HepG2 (cell line): Measurements from ENCODE around the gene GPC6. TPM values are rescaled to one million over a fixed set of nuclear protein-coding genes. Genes with fewer than 3 reads are reported as not detected.

Experiments used
- ATAC-seq: fragments of 200-7000 bp; cut with Tn5 transposase; 3 replicates; pipeline ENCODE4 v1.9.1; 2020; ENCODE audit warnings: mild to moderate bottlenecking, moderate library complexity
- BruUV-seq: library from RNA; stranded (reverse); fragments of 400-500 nt; replicated peaks from 2 replicates; lab custom pipeline; 2021; lab: Mats Ljungman, UMichigan
- CTCF ChIA-PET: fragments of 300-600 bp; formaldehyde crosslinking; extraction: SDS; loops from one replicate; lab custom pipeline; 2021; ENCODE audit warnings: low total read pairs, inconsistent platforms, low intra/inter-chr PET ratio; lab: Yijun Ruan, JAX
- POLR2A ChIA-PET: fragments of 350-600 bp; sonication (Branson Sonifier 250); formaldehyde crosslinking; loops from one replicate; lab custom pipeline; 2020; ENCODE audit warnings: antibody characterized with exemption, inconsistent platforms; lab: Yijun Ruan, JAX
- DNase-seq: peaks from one replicate; pipeline ENCODE4 v3.0.0-alpha.2; 2015; ENCODE audit warnings: low spot score
- FAIRE-seq: peaks from 3 replicates; lab custom pipeline; 2011; peaks lifted over from hg19 to GRCh38; lab: Jason Lieb, UNC
- H2AFZ ChIP-seq: one replicate; pipeline ENCODE4 v1.6.1; 2011; ENCODE audit warnings: low read length, inconsistent platforms
- H3K27ac ChIP-seq: fragments of 300-600 bp; 3 replicates; pipeline ENCODE4 v1.8.0; 2011; ENCODE audit warnings: mixed run types, mild to moderate bottlenecking, mixed read lengths, low read length, inconsistent platforms; ENCODE audit not compliant: insufficient read depth; ENCODE audit errors: extremely low read length
- H3K27me3 ChIP-seq, 2 experiments: fragments of 200-600 bp in 1 of 2; 2 replicates in 1 of 2; 3 replicates in 1 of 2; pipeline versions ENCODE4 v1.6.0 to v1.8.0; 2011; ENCODE audit warnings: low read length in 2 of 2, mild to moderate bottlenecking in 2 of 2, moderate library complexity in 2 of 2, inconsistent platforms in 1 of 2; ENCODE audit not compliant: insufficient read depth in 2 of 2, control insufficient read depth in 1 of 2
- H3K36me3 ChIP-seq, 2 experiments: fragments of 200-600 bp in 1 of 2; replicated peaks in 1 of 2; 2 replicates in 1 of 2; 3 replicates in 1 of 2; pipeline versions ENCODE4 v1.5.1 to v1.8.0; 2011; ENCODE audit warnings: low read length in 2 of 2, inconsistent platforms in 1 of 2; ENCODE audit not compliant: insufficient read depth in 2 of 2, control insufficient read depth in 1 of 2
- H3K4me1 ChIP-seq: 2 replicates; pipeline ENCODE4 v1.5.1; 2012; ENCODE audit warnings: low read length, inconsistent platforms; ENCODE audit not compliant: insufficient read depth
- H3K4me2 ChIP-seq: 2 replicates; pipeline ENCODE4 v1.6.0; 2011; ENCODE audit warnings: low read depth, low read length, inconsistent platforms
- H3K4me3 ChIP-seq, 3 experiments: fragments of 200-600 bp in 1 of 3; sonication (generic), shearing (Covaris generic) in 1 of 3; replicated peaks in 1 of 3; 2 replicates each; pipeline ENCODE4 v1.5.1; 2011 to 2016; ENCODE audit warnings: low read length in 3 of 3, inconsistent platforms in 2 of 3, low read depth in 2 of 3, mild to moderate bottlenecking in 2 of 3, control low read depth in 1 of 3, mixed read lengths in 1 of 3; ENCODE audit not compliant: insufficient read depth in 1 of 3
- H3K79me2 ChIP-seq: one replicate; pipeline ENCODE4 v1.6.1; 2011; ENCODE audit warnings: low read length, inconsistent platforms; ENCODE audit not compliant: insufficient read depth
- H3K9ac ChIP-seq: 2 replicates; pipeline ENCODE4 v1.6.0; 2011; ENCODE audit warnings: mild to moderate bottlenecking, low read depth, low read length, inconsistent platforms; ENCODE audit not compliant: insufficient read depth
- H3K9me3 ChIP-seq: 2 replicates; pipeline ENCODE4 v1.5.1; 2012; ENCODE audit warnings: mild to moderate bottlenecking, low read length
- H4K20me1 ChIP-seq: 2 replicates; pipeline ENCODE4 v1.6.0; 2011; ENCODE audit warnings: inconsistent platforms, mild to moderate bottlenecking, low read length, moderate library complexity; ENCODE audit not compliant: insufficient read depth
- ARHGAP35 ChIP-seq: sonication (generic); formaldehyde crosslinking; IDR thresholded peaks from 2 replicates; pipeline ENCODE4 v1.9.0; 2022; ENCODE audit warnings: mild to moderate bottlenecking, inconsistent platforms, moderate library complexity, missing genetic modification reagents, borderline replicate concordance
- HNRNPL ChIP-seq: fragments of 200-400 bp; formaldehyde crosslinking; IDR thresholded peaks from 2 replicates; pipeline ENCODE4 v1.6.1; 2017; ENCODE audit warnings: mild to moderate bottlenecking, low read depth, low read length
- MEF2D ChIP-seq: sonication (generic); formaldehyde crosslinking; IDR thresholded peaks from 2 replicates; pipeline ENCODE4 v1.5.1; 2020; ENCODE audit warnings: mild to moderate bottlenecking, missing genetic modification reagents
- REPIN1 ChIP-seq: sonication (generic); formaldehyde crosslinking; IDR thresholded peaks from 2 replicates; pipeline ENCODE4 v1.8.0; 2022; ENCODE audit warnings: missing genetic modification reagents, low read depth, mild to moderate bottlenecking, borderline replicate concordance
- SMARCE1 ChIP-seq: fragments of 450-650 bp; IDR thresholded peaks from 2 replicates; pipeline ENCODE4 v1.6.1; 2017; ENCODE audit warnings: borderline replicate concordance
- SNAPC2 ChIP-seq: sonication (generic); formaldehyde crosslinking; IDR thresholded peaks from 2 replicates; pipeline ENCODE4 v1.8.1; 2022; ENCODE audit warnings: mild to moderate bottlenecking, missing genetic modification reagents
- SSRP1 ChIP-seq: IDR thresholded peaks from 2 replicates; pipeline ENCODE4 v1.6.1; 2016; ENCODE audit warnings: control low read depth
- THAP7 ChIP-seq: sonication (generic); formaldehyde crosslinking; IDR thresholded peaks from 2 replicates; pipeline ENCODE4 v1.8.1; 2023; ENCODE audit warnings: mild to moderate bottlenecking, missing genetic modification reagents
- TRIM24 ChIP-seq: sonication (generic); formaldehyde crosslinking; IDR thresholded peaks from 2 replicates; pipeline ENCODE4 v1.8.0; 2022; ENCODE audit warnings: mild to moderate bottlenecking, missing genetic modification reagents
- ZFP36 ChIP-seq: fragments of 150-350 bp; IDR thresholded peaks from 2 replicates; pipeline ENCODE4 v1.6.1; 2018; ENCODE audit warnings: borderline replicate concordance, low read length, low read depth; ENCODE audit not compliant: partially characterized antibody
- ZMYM4 ChIP-seq: sonication (generic); formaldehyde crosslinking; IDR thresholded peaks from 2 replicates; pipeline ENCODE4 v1.8.1; 2023; ENCODE audit warnings: mild to moderate bottlenecking, missing genetic modification reagents
- ZNF607 ChIP-seq: sonication (generic); formaldehyde crosslinking; IDR thresholded peaks from 2 replicates; pipeline ENCODE4 v1.5.1; 2020; ENCODE audit warnings: missing genetic modification reagents, mild to moderate bottlenecking, borderline replicate concordance
- ZNF747 ChIP-seq: sonication (generic); formaldehyde crosslinking; IDR thresholded peaks from 2 replicates; pipeline ENCODE4 v1.8.1; 2023; ENCODE audit warnings: missing genetic modification reagents, mild to moderate bottlenecking, borderline replicate concordance
- ZNF780A ChIP-seq: sonication (generic); formaldehyde crosslinking; IDR thresholded peaks from 2 replicates; pipeline ENCODE4 v1.8.0; 2022; ENCODE audit warnings: mild to moderate bottlenecking, missing genetic modification reagents, moderate library complexity
- ZZZ3 ChIP-seq: sonication (generic); formaldehyde crosslinking; IDR thresholded peaks from 2 replicates; pipeline ENCODE4 v1.4.0; 2020; ENCODE audit warnings: missing genetic modification reagents, mild to moderate bottlenecking, borderline replicate concordance
- WGBS: methylation state at CpG from one replicate; pipeline ENCODE4 v1.1.6; 2017; ENCODE audit warnings: low lambda C conversion rate; 5-methylcytosine and 5-hydroxymethylcytosine counted together
- in situ Hi-C: cut with HindIII; loops from 2 replicates; pipeline ENCODE4 v1.10.0; 2017; ENCODE audit warnings: low pct_unique_long_range_greater_than_20kb; ENCODE audit not compliant: extremely low pct_ligation_motif_present
- intact Hi-C: fragments of 100-400 bp; cut with micrococcal nuclease; formaldehyde crosslinking; loops from one replicate; pipeline ENCODE4 v1.10.0; 2022; ENCODE audit not compliant: unreplicated experiment
- polyA plus RNA-seq, 8 experiments: library from polyadenylated mRNA; depleted of rRNA in 3 of 8; stranded (reverse) in 7 of 8; unstranded in 1 of 8; fragments of >200 nt; fragmentation: Illumina TruSeq in 4 of 8; extraction: Trizol in 4 of 8; gene quantifications; 2 replicates each; pipeline versions ENCODE4 v1.2.1 to v1.2.3, GENCODE V29; 2011 to 2016; ENCODE audit warnings: low read depth in 4 of 8, missing spikeins in 1 of 8, mixed read lengths in 1 of 8; ENCODE audit not compliant: insufficient read depth in 1 of 8
- total RNA-seq, 5 experiments: library from RNA; depleted of rRNA; stranded (reverse); fragments of >200 nt; fragmentation: Illumina TruSeq; extraction: Trizol; gene quantifications; 2 replicates each; pipeline ENCODE4 v1.2.3, GENCODE V29; 2016; ENCODE audit warnings: low read depth in 1 of 5

GPC6 gene
- total and polyA plus RNA-seq, 2 of the 13 experiments (the other 11 are each of a cell fraction or from before 2014, with no cell fraction given), result 24.5 to 33.9 TPM

GRCh38 chr13:94050686-94051085 lies 824.1 kb downstream of the GPC6 start:
- in situ Hi-C loops, result no loop called here
- H3K79me2 ChIP-seq, result no peaks in the 10 kb centered on the region
- no peaks in the 10 kb centered on the region for H4K20me1 ChIP-seq
- no peak overlapping the region for H2AFZ ChIP-seq
- 80% methylated on average over 2 of the region's 2 CpGs for WGBS
- no peak overlapping the region for H3K4me2 ChIP-seq
- no peak for FAIRE-seq
- no peak overlapping the region for H3K27ac ChIP-seq
- CTCF ChIA-PET, result no interaction called here
- ATAC-seq, result no peak
- BruUV-seq, result no TSS peak
- no peaks in the 10 kb centered on the region for H3K9me3 ChIP-seq
- H3K9ac ChIP-seq, result no peak overlapping the region
- no peak overlapping the region for H3K4me3 ChIP-seq
- intact Hi-C loops, result no loop called here
- TF ChIP-seq ZNF747 (CRISPR knock-in tag), result no peak
- TF ChIP-seq ZNF607, result no peak
- TF ChIP-seq ZZZ3 (CRISPR knock-in tag), result no peak
- no peak for TF ChIP-seq REPIN1 (CRISPR knock-in tag)
- TF ChIP-seq SMARCE1, result no peak
- no peak for TF ChIP-seq ZMYM4
- TF ChIP-seq TRIM24 (CRISPR knock-in tag), result no peak
- no peak for TF ChIP-seq SNAPC2 (CRISPR knock-in tag)
- no peak for TF ChIP-seq SSRP1
- TF ChIP-seq MEF2D (CRISPR knock-in tag), result no peak
- no peak for TF ChIP-seq HNRNPL
- TF ChIP-seq THAP7, result no peak
- TF ChIP-seq ARHGAP35 (CRISPR knock-in tag), result no peak
- TF ChIP-seq ZFP36, result no peak
- no peak for TF ChIP-seq ZNF780A (CRISPR knock-in tag)
- no peaks in the 10 kb centered on the region for H3K27me3 ChIP-seq
- H3K36me3 ChIP-seq, result no peaks in the 10 kb centered on the region
- peaks cover 10% of the 10 kb centered on the region; the same call in 1 of the 2 replicates for H3K4me1 ChIP-seq
- POLR2A ChIA-PET, result no interaction called here
- no peak for DNase-seq
